Natural killer cell (primary cell): ENCODE measurements around the gene PEX6. TPM values are rescaled to one million over a fixed set of nuclear protein-coding genes. Genes with fewer than 3 reads are reported as not detected.

Experiments
- ATAC-seq, 3 donors: fragments of 150-1000 bp in 2 of 3; fragments of 200-7000 bp in 1 of 3; cut with Tn5 transposase; 1 replicate in 1 of 3; 2 replicates in 2 of 3; pipeline ENCODE4 v1.10.0; 2021; ENCODE audit warnings: mild to moderate bottlenecking in 2 of 3, moderate library complexity in 2 of 3
- DNase-seq, 2 donors: peaks; one replicate each; pipeline versions ENCODE4 v3.0.0 to v3.0.0-alpha.2; 2013 to 2021; ENCODE audit warnings: mixed read lengths in 1 of 2
- H3K27ac ChIP-seq: one replicate; pipeline ENCODE4 v1.5.1; 2013; ENCODE audit warnings: mild to moderate bottlenecking, low read length
- H3K27me3 ChIP-seq: one replicate; pipeline ENCODE4 v1.6.1; 2013; ENCODE audit warnings: low read length; ENCODE audit not compliant: control insufficient read depth, insufficient read depth
- H3K36me3 ChIP-seq: one replicate; pipeline ENCODE4 v1.6.1; 2013; ENCODE audit warnings: low read length; ENCODE audit not compliant: control insufficient read depth, insufficient read depth
- H3K4me1 ChIP-seq: one replicate; pipeline ENCODE4 v1.6.1; 2013; ENCODE audit warnings: low read length; ENCODE audit not compliant: control insufficient read depth, insufficient read depth
- H3K4me3 ChIP-seq: one replicate; pipeline ENCODE4 v1.5.1; 2013; ENCODE audit warnings: low read length
- H3K9me3 ChIP-seq: one replicate; pipeline ENCODE4 v1.6.1; 2013; ENCODE audit warnings: low read length; ENCODE audit not compliant: control insufficient read depth, insufficient read depth
- H3K27ac Mint-ChIP-seq, 2 donors: one replicate each; pipeline ENCODE4 v1.8.0; 2022; ENCODE audit warnings: mild to moderate bottlenecking in 2 of 2, mixed read lengths in 2 of 2, moderate library complexity in 1 of 2
- H3K27me3 Mint-ChIP-seq, 2 donors: one replicate each; pipeline ENCODE4 v1.8.0; 2022; ENCODE audit warnings: low read depth in 2 of 2, mixed read lengths in 2 of 2
- H3K36me3 Mint-ChIP-seq: one replicate; pipeline ENCODE4 v1.8.0; 2022; ENCODE audit warnings: mixed read lengths
- H3K4me1 Mint-ChIP-seq, 2 donors: one replicate each; pipeline ENCODE4 v1.8.0; 2022; ENCODE audit warnings: mixed read lengths in 2 of 2
- H3K4me3 Mint-ChIP-seq: one replicate; pipeline ENCODE4 v1.8.0; 2022; ENCODE audit warnings: mild to moderate bottlenecking, moderate library complexity, mixed read lengths
- H3K9me3 Mint-ChIP-seq, 2 donors: one replicate each; pipeline ENCODE4 v1.8.0; 2022; ENCODE audit warnings: mixed read lengths in 2 of 2
- CTCF ChIP-seq: fragments of 200-600 bp; IDR thresholded peaks from one replicate; pipeline ENCODE4 v1.8.0; 2022; ENCODE audit warnings: antibody characterized with exemption
- WGBS: methylation state at CpG from one replicate; pipeline ENCODE4 v1.1.7; 2013; ENCODE audit warnings: missing lambda C conversion rate; ENCODE audit not compliant: insufficient coverage; 5-methylcytosine and 5-hydroxymethylcytosine counted together
- intact Hi-C: fragments of 100-400 bp; cut with micrococcal nuclease; formaldehyde crosslinking; loops from one replicate; pipeline ENCODE4 v1.14.2; 2022
- total RNA-seq, 4 donors: library from RNA; stranded (reverse); fragments of 120-200 nt in 1 of 4; gene quantifications; one replicate each; pipeline versions ENCODE4 v1.2.3 to v1.2.4, GENCODE V29; 2013 to 2022

PEX6 gene
- total RNA-seq, 3 donors from 2014 or later (not counting 1 experiment from before 2014, with no cell fraction given), result 8.2 to 13.6 (median 9.9) TPM

GRCh38 chr6:42974919-42975505, 4.0 kb downstream of the PEX6 start:
- ATAC-seq (no peak), DNase-seq (no peak)
- Mint-ChIP-seq H3K9me3 (no peaks in the 10 kb centered on the region), H3K36me3 (no peaks in the 10 kb centered on the region), H3K27ac (peak overlapping the region; percentile 31 to 40), H3K4me1 (peaks cover 23 to 28% of the 10 kb centered on the region in 2 donors), H3K4me3 (no peak overlapping the region), H3K27me3 (no peaks in the 10 kb centered on the region)
- H3K9me3 ChIP-seq, result no peaks in the 10 kb centered on the region
- H3K4me1 ChIP-seq, result peaks cover 23% of the 10 kb centered on the region
- H3K27ac ChIP-seq, result no peak overlapping the region
- H3K36me3 ChIP-seq, result peaks cover 2% of the 10 kb centered on the region
- TF ChIP-seq CTCF, result no peak
- H3K27me3 ChIP-seq, result no peaks in the 10 kb centered on the region
- H3K4me3 ChIP-seq, result no peak overlapping the region
- intact Hi-C loops, result no loop called here
- WGBS, result 92% methylated on average over 5 of the region's 5 CpGs

DNA sequence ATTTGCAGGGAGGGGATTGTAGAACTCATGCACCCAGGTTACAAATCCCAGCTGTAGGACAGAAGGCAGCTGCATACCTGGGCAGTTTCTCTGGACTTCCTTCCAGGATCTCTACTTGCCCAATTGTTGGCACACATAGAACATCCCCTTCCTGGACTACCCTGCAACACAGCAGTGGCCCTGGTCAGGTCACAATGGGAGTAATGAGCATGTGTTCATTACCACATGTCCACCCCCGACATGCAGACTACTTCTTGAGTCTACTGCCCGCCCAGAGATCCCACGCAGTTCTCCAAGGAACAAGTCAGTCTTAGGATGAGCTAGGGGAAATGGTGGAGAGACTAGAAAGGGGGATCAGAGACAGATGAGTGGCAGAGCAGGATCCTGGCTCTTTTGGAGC, 5.1 kb downstream of the PEX6 start:
- no peaks in the 10 kb centered on the region for H3K27me3 Mint-ChIP-seq
- Histone ChIP-seq H3K27ac (no peak overlapping the region), H3K36me3 (peaks cover 10% of the 10 kb centered on the region), H3K4me3 (no peak overlapping the region), H3K9me3 (no peaks in the 10 kb centered on the region), H3K4me1 (peaks cover 15% of the 10 kb centered on the region), H3K27me3 (no peaks in the 10 kb centered on the region)
- H3K4me1 Mint-ChIP-seq, result peaks cover 12 to 18% of the 10 kb centered on the region in 2 donors
- intact Hi-C loops, result no loop called here
- H3K4me3 Mint-ChIP-seq, result no peak overlapping the region
- H3K27ac Mint-ChIP-seq, result peak overlapping the region in 1 of 2 donors; percentile 21
- ATAC-seq (no peak), DNase-seq (no peak)
- 92% methylated on average over 3 of the region's 3 CpGs for WGBS
- H3K36me3 Mint-ChIP-seq, result no peaks in the 10 kb centered on the region
- no peaks in the 10 kb centered on the region for H3K9me3 Mint-ChIP-seq
- no peak for TF ChIP-seq CTCF

GRCh38 chr6:42971746-42972327, 7.1 kb downstream of the PEX6 start:
- Histone ChIP-seq H3K4me3 (no peak overlapping the region), H3K4me1 (no peaks in the 10 kb centered on the region), H3K27ac (no peak overlapping the region), H3K36me3 (peaks cover 14% of the 10 kb centered on the region), H3K9me3 (no peaks in the 10 kb centered on the region), H3K27me3 (no peaks in the 10 kb centered on the region)
- TF ChIP-seq CTCF, result no peak
- DNase-seq, result no peak
- H3K4me3 Mint-ChIP-seq, result no peak overlapping the region
- no peak overlapping the region for H3K27ac Mint-ChIP-seq
- peaks cover 3 to 7% of the 10 kb centered on the region in 2 donors for H3K4me1 Mint-ChIP-seq
- WGBS, result 89% methylated on average over 3 of the region's 3 CpGs
- ATAC-seq, result no peak
- no peaks in the 10 kb centered on the region for H3K9me3 Mint-ChIP-seq
- H3K36me3 Mint-ChIP-seq, result no peaks in the 10 kb centered on the region
- no peaks in the 10 kb centered on the region for H3K27me3 Mint-ChIP-seq
- intact Hi-C loops, result no loop called here
